HFFc6 (cell line): ENCODE measurements around the gene KRT17. TPM values are rescaled to one million over a fixed set of nuclear protein-coding genes. Genes with fewer than 3 reads are reported as not detected.
"Not testable (repeated sequence)": the region's sequence is repeated elsewhere in the genome, so short reads cannot be mapped to it uniquely, and the experiment has no call there.

Experiments
- DNase-seq: peaks from one replicate; pipeline ENCODE4 v3.0.0-alpha.2; 2018
- H3K27ac Mint-ChIP-seq: 2 replicates; pipeline ENCODE4 v1.8.0; 2020; ENCODE audit warnings: mild to moderate bottlenecking, mixed read lengths
- H3K27me3 Mint-ChIP-seq: 2 replicates; pipeline ENCODE4 v1.8.0; 2021; ENCODE audit warnings: mild to moderate bottlenecking, moderate library complexity, mixed read lengths; ENCODE audit not compliant: insufficient read depth
- H3K36me3 Mint-ChIP-seq: 2 replicates; pipeline ENCODE4 v1.8.0; 2021; ENCODE audit warnings: low read depth, mixed read lengths
- H3K4me1 Mint-ChIP-seq: 2 replicates; pipeline ENCODE4 v1.8.0; 2020; ENCODE audit warnings: low read depth, mixed read lengths
- H3K4me3 Mint-ChIP-seq: 2 replicates; pipeline ENCODE4 v1.8.0; 2020; ENCODE audit warnings: mild to moderate bottlenecking, moderate library complexity, mixed read lengths
- H3K9me3 Mint-ChIP-seq: 2 replicates; pipeline ENCODE4 v1.8.0; 2020; ENCODE audit warnings: mild to moderate bottlenecking, mixed read lengths
- total RNA-seq, 6 experiments: library from RNA; stranded (reverse); fragmentation: NEBNext Ultra II Directional; extraction: Animal tissue kit (Norgen Biotek cat#: 25700); gene quantifications; 2 replicates in 1 of 6; 3 replicates in 5 of 6; pipeline ENCODE4 v1.2.3, GENCODE V29; 2021
- TF ChIP-seq, protein P1 (sequence below): fragments of 200-600 bp; sonication (generic); IDR thresholded peaks from 2 replicates; pipeline ENCODE4 v1.5.0; 2021; ENCODE audit warnings: antibody characterized with exemption, mild to moderate bottlenecking

The KRT17 gene
- total RNA-seq, 6 experiments from 2014 or later = 1.0 to 3.9 (median 2.9) TPM

DNA sequence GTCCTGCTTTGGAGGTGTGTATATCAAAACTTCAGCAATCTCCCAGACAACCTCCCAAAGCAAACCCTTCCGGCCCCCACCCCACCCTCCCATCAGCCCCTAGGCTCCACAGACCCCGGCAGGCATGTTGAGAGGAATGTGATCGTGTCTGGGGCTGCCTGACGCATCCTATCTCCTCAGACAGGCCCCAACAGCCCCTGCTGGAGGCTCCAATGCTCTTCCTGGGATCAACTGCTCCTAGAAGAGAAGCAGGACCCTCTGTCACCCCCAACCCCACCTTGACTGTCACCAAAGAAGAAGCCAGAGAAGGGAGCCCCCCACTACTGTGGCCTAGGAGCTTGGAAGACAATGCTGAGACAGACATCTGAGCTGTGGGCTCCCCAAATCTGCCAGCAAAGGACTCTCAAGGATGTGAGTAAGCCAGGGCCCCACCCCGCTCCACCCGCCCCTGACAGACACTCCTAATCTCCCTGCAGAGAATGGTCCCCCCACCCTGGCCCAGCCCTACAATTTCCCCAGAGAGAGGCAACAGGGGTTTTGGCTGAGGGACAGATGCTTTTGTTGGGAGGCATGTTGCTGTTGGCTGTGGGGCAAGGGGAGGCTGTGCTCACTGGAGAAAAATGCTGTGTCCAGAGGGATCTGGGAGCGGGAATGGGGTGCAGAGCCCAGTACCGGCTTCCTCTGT lies 36.1 kb downstream of the KRT17 start:
- Mint-ChIP-seq H3K4me3 (no peak overlapping the region), H3K4me1 (peaks cover 9% of the 10 kb centered on the region), H3K9me3 (no peaks in the 10 kb centered on the region), H3K36me3 (no peaks in the 10 kb centered on the region), H3K27me3 (peaks cover 35% of the 10 kb centered on the region), H3K27ac (no peak overlapping the region)
- DNase-seq = no peak
- TF ChIP-seq, protein P1, sequence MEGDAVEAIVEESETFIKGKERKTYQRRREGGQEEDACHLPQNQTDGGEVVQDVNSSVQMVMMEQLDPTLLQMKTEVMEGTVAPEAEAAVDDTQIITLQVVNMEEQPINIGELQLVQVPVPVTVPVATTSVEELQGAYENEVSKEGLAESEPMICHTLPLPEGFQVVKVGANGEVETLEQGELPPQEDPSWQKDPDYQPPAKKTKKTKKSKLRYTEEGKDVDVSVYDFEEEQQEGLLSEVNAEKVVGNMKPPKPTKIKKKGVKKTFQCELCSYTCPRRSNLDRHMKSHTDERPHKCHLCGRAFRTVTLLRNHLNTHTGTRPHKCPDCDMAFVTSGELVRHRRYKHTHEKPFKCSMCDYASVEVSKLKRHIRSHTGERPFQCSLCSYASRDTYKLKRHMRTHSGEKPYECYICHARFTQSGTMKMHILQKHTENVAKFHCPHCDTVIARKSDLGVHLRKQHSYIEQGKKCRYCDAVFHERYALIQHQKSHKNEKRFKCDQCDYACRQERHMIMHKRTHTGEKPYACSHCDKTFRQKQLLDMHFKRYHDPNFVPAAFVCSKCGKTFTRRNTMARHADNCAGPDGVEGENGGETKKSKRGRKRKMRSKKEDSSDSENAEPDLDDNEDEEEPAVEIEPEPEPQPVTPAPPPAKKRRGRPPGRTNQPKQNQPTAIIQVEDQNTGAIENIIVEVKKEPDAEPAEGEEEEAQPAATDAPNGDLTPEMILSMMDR = no peak

DNA sequence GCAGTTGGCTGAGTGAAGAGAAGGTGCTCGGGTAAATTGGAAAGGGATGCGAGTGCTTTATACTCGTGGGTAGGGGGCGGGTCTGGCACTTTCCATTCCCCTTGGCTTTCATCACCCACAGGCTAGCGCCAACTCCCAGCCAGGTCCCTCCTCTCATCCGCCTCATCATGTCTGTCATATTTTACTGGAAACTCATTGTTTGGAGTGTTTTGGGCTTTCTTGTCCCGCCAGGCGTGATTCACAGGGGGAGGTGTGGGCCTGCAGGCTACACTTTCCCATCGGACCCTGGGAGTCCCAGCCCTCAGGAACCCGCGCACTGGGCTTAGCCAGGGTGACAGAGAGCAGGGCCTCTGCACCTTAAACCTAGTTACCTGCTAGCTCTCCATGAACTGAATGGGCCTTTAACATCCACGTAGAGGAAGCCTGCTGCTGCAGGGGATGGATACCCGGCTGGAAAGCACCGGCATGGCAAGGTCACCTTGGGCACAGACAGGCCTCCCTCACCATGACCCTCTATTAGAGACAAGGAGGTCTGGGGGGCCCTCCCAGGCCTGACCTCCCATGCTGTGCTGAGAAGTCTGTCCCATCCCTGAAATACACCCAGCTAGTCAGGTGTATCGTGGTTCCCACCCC lies 37.4 kb downstream of the KRT17 start, which contains the start of gene KRT14:
TSS of gene KRT14 (minus strand) at position 33 of the 633 bp plus-strand sequence. CDS start 61 bp downstream, outside the sequence.
- H3K27ac Mint-ChIP-seq = no peak within 1 kb of the TSS
- no peak within 1 kb of the TSS for H3K4me3 Mint-ChIP-seq
- TF ChIP-seq, protein P1 = no peak
- H3K36me3 Mint-ChIP-seq = no peaks in the 10 kb centered on the region
- no peak for DNase-seq
- no peaks in the 10 kb centered on the region for H3K9me3 Mint-ChIP-seq
- peaks cover 9% of the 10 kb centered on the region for H3K4me1 Mint-ChIP-seq
- peaks cover 38% of the 10 kb centered on the region for H3K27me3 Mint-ChIP-seq

DNA sequence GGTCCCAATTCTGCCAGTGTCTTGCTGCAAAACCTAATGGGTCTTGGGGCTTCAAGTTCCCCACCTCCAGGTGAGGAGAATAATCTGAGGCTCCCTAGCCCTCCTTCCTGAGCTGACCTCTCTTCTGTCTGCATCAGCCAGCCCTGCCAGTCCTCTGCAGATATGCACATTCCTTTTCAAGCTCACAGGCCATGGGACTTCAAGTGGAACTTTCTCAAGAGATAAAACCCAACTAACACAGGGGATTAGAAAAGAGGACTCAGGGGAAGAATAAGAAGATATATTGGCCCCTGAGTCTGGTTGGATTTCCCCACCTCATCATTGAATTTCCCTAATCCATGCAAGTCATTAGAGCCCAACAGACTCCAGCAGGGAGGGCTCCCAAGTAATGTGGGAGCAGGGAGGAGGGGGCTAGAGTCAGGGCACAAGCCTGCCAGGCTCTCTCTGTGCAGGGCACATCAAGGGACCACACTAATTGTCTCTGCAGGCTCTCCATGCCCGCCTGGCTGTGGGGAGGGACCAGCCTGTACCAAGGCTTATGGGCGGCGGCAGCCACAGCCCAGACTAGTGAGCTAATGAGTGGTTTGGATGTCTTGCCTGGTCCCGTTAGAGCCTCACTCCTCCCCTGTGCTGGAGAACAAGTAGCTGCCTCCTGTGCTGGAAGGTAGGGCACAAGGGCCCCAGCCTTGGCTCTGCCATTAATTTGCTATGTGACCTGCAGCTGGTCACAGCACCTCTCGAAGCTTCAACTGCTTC lies 38.9 kb downstream of the KRT17 start:
- H3K4me1 Mint-ChIP-seq = peaks cover 16% of the 10 kb centered on the region
- H3K27ac Mint-ChIP-seq = no peak overlapping the region
- TF ChIP-seq, protein P1 = no peak
- H3K27me3 Mint-ChIP-seq = peaks cover 31% of the 10 kb centered on the region
- no peaks in the 10 kb centered on the region for H3K9me3 Mint-ChIP-seq
- H3K36me3 Mint-ChIP-seq = no peaks in the 10 kb centered on the region
- H3K4me3 Mint-ChIP-seq = no peak overlapping the region
- DNase-seq = no peak

DNA sequence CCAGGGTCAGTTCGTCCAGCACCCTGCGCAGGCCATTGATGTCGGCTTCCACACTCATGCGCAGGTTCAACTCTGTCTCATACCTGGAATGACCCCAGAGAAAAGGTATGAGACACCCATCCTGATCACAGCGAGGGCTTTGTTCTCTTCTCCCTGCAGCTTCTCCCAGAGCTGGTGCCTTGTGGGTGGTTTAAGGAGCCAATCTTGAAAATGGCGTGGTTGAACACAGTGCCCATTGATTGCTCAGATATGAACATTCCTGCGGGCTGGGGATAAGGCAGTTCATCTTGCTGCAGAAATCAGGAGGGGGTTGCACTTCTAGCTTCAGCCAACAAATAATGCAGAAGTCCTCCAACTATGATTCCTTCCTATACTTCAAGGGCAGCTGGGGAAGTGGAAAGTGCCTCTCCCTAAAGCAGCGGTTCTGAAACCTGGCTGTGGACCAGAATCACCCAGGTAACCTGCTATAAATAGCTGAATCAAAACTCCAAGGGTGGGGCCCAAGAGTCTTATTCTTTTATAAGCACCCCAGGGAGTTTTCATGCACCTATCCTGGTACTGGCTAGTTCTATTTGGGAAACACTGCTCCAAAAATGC lies 39.9 kb downstream of the KRT17 start:
- peaks cover 19% of the 10 kb centered on the region for H3K4me1 Mint-ChIP-seq
- H3K27ac Mint-ChIP-seq, H3K9me3 Mint-ChIP-seq, H3K4me3 Mint-ChIP-seq, H3K36me3 Mint-ChIP-seq, DNase-seq: not testable (repeated sequence)
- peaks cover 29% of the 10 kb centered on the region for H3K27me3 Mint-ChIP-seq

DNA sequence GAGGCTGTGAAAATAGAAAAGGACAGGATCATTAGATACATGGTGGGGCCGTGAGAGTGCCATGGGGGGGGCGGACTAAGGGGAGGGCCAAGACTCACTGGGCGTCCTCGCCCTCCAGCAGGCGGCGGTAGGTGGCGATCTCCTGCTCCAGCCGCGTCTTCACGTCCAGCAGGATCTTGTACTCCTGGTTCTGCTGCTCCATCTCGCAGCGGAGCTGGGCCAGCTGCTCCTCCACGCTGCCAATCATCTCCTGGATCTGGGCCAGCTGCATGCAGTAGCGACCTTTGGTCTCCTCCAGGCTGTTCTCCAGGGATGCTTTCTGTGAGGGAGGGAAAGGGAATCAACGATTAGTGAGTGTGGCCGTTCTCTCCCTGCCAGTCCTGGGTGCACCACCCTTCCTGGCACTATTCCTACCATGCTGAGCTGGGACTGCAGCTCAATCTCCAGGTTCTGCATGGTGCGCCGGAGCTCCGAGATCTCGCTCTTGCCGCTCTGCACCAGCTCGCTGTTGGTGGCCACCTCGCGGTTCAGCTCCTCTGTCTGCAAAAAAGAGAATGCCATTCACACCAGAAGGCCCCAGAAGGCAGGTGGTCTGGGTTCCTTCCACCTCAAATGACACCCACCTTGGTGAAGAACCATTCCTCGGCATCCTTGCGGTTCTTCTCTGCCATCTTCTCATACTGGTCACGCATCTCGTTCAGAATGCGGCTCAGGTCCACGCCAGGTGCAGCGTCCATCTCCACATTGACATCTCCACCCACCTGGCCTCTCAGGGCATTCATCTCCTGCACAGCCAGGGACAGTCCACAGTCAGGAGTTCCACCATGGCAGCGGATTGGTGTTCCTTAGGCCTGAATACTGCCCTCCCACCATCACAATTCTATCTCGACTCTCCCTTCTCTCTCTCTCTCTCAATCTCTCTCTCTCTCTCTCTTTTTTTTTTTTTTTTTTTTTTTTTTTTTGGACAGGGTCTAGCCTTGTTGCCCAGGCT lies 40.9 kb downstream of the KRT17 start:
- no peak overlapping the region for H3K27ac Mint-ChIP-seq
- H3K4me1 Mint-ChIP-seq = peaks cover 15% of the 10 kb centered on the region
- H3K9me3 Mint-ChIP-seq = no peaks in the 10 kb centered on the region
- no peak for DNase-seq
- no peak overlapping the region for H3K4me3 Mint-ChIP-seq
- H3K36me3 Mint-ChIP-seq = no peaks in the 10 kb centered on the region
- peaks cover 27% of the 10 kb centered on the region for H3K27me3 Mint-ChIP-seq
- TF ChIP-seq, protein P1 = no peak

DNA sequence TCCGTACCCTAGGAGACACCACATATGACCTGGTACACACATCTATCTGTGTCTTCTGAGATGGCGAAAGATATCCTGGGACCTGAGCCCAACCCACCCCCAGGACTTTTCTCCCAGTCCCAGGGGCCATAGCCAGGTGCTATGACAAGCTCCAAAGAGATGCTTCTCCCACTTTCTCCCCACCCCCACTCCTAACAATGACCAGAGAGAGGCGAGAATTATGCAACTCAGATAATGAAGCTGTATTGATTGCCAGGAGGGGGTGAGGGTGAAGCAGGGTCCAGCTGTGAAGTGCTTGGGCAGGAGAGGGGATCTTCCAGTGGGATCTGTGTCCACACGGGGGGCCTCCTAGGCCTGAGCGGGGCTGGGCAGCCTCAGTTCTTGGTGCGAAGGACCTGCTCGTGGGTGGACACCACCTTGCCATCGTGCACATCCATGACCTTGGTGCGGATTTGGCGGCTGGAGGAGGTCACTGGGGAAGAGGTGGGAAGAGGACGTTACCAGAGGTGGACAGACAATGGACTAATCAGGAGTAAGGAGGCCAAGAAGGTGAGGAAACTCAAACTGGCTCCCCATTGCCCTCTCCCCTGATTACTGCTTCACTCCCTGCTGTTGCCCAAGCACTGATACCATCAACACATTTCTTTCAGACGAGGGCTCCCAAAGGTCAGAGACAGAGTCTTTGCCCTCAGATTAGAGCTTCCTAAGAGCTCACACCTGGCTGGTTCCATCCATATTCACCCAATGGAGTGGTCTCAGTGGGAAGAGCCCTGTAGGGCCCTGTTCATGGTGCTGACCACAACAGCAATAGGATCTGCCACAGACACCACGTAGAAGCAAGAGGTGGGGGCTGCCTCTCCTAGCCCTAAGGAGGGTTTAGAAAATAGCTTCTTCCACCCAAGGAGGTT lies 42.1 kb downstream of the KRT17 start:
- peaks cover 32% of the 10 kb centered on the region for H3K27me3 Mint-ChIP-seq
- not testable (repeated sequence) for DNase-seq, H3K36me3 Mint-ChIP-seq, H3K27ac Mint-ChIP-seq, H3K4me3 Mint-ChIP-seq, H3K9me3 Mint-ChIP-seq
- H3K4me1 Mint-ChIP-seq = peaks cover 11% of the 10 kb centered on the region
